DMS 273 (cell line): Measurements from ENCODE around the gene MYZAP.

Source experiments
- DNase-seq: peaks from one replicate; lab custom pipeline; 2025; ENCODE audit not compliant: unreplicated experiment; lab: John Stamatoyannopoulos, UW

MYZAP gene, protein sequence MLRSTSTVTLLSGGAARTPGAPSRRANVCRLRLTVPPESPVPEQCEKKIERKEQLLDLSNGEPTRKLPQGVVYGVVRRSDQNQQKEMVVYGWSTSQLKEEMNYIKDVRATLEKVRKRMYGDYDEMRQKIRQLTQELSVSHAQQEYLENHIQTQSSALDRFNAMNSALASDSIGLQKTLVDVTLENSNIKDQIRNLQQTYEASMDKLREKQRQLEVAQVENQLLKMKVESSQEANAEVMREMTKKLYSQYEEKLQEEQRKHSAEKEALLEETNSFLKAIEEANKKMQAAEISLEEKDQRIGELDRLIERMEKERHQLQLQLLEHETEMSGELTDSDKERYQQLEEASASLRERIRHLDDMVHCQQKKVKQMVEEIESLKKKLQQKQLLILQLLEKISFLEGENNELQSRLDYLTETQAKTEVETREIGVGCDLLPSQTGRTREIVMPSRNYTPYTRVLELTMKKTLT

GRCh38 chr15:57591822-57592367 lies at the start of gene MYZAP:
TSS of gene MYZAP (plus strand) at chr15:57591904. CDS start at chr15:57592035, 131 bp downstream.
- DNase-seq, result peak; percentile 64

DNA sequence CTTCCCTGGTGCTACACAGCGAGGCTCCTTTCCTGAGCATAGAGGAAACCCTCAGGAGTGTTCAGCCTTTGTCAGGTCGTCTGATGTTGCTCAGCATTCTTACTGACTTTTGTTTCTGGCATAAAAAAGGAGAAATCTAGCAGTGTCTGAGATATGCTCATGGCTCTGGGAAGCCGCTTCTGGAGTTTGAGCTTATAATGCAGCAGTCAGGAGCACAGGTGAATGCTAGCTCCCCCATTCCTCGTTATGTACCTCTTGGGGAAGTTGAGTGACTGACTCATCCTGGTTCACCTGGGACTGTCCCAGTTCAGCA lies 49.2 kb upstream of the MYZAP start:
- DNase-seq, result no peak

- no peak for DNase-seq
Observed at GRCh38 chr15:57544848-57545480, 46.7 kb upstream of the MYZAP start.

GRCh38 chr15:57545995-57546394 lies 45.7 kb upstream of the MYZAP start:
- peak; percentile 49 for DNase-seq

DNA sequence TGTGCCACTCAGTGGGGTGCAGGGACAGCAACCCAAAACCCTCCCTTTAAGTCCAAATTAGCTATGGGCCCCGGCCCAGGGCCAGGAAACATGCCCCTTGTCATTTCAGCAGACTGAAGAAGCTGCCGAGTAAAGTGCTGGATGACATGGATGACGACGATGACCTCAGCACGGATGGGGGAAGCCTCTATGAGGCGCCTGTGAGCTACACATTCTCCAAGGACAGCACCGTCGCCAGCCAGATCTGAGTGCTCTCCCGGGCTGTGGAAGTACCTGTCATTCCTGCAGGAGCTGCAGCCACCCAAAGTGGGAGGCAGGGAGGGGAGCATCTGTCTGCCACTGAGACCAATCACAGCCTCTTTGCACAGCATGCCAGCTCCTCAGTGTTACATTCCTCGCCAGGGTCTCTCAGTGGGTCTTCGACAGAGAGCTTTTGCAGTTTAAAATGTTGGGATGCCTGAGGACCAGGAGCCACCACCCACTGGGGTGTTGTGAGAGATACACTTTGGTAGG lies 44.4 kb upstream of the MYZAP start:
- DNase-seq, result no peak

GRCh38 chr15:57548351-57548750 lies 43.4 kb upstream of the MYZAP start:
- DNase-seq, result no peak

DNA sequence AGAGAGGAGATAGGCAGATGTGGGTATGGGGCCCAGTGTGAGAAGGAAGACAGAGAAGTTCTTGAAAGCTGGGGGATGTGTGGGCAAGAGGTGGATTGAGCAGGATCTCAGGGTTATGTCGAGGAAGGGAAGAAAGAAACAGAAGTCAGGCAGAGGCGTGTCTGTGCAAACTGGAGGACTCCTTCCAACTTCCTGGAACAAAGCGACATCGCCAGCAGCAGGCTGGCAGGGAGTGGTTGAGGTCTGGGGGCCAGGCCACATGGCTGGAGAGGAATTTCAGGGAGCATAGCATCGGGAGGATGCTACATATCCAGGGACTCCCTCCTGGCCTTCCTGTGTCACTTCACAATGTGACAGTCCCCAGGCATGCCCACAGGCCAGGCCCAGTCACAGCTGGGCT lies 42.9 kb upstream of the MYZAP start:
- DNase-seq, result peak; percentile 11

GRCh38 chr15:57549935-57550334 lies 41.8 kb upstream of the MYZAP start:
- no peak for DNase-seq

GRCh38 chr15:57550640-57551039 lies 41.1 kb upstream of the MYZAP start:
- no peak for DNase-seq

GRCh38 chr15:57551715-57552677 lies 39.7 kb upstream of the MYZAP start:
- DNase-seq, result peak; percentile 45

DNA sequence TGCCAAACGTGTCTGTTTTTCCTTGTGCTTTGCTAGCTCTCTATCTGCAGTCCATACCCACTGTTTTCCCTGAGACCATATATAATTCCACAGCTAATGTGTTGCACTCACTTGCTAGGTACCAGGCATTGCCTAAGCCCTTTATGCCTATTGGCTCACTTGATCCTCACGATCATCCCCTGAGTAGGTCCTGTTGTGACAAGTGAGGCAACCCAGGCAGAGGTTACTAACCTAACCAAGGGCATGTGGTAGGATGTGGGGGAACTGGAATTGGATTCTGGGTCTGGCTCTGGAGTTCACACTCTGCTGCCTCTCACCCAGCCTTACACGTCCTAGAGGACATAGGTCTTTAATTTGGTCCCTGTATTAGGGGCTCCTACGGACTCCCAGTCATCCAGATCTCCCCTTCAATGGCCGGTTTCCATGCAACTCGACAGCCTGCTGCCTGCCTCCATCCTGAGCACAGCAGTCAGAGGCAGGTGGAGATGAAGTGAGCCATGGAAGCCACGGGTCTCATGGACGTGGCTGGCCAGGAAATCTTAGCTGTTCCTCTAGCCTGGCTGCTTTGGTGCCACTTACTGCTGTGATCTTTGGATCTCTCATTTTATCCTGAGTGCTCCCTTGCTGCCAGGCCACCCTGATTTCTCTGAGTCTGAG lies 38.9 kb upstream of the MYZAP start:
- DNase-seq, result peak; percentile 26

DNA sequence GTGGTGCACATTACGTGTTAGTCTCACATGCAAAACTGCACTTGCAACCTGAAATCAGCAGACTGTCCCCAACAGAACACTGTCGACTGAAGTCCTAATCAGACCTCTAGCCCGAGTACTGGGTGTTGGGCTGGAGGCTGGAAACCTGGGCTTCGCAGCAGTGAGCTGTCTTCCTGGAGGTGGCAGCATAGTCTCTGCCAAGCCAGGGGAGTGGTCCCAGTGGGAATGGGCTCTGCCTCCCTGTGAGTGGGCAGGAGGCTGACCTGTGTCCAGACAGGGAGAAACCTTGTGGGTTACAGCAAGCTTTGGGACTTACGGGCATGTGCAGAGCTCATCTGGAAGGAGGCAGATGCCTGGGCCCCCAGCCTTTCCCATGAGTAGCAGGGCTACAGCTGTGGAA lies 38.2 kb upstream of the MYZAP start:
- no peak for DNase-seq

DNA sequence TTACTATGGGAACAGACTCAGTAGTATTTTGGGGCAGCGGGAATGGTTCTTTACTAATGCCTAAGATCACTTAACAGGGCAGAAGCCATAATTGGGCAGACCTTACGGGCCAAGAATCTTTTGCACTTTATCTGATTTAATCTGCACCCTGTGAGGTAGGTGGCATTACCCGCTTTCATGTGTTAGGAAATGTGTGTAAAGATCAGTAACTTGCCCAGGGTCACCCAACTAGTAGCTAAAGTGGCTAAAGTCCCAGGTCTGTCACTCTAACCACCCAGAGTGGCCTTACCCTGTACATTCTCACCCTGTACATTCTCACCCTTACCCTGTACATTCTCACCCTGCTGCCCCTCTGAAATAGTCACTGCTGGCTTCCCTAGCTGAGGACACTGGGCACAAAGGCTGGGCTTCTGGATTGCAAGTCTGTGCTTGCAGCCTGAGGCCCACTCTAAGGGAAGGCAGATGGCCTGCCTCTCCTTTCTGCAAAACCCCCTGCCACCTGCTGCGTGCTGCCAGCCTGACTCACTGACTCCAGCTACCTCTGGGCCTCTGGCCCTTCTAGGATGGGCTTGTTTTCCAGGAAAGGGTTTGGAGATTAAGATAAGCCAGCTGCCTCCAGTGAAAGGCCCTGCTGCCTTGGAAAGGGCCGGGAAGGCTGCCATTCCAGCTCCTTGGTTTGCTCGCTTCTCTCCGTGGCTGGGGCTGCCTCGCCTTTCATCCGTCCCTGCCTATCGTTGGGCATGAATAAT lies 37.5 kb upstream of the MYZAP start:
- peak; percentile 98 for DNase-seq

GRCh38 chr15:57554812-57555179 lies 36.9 kb upstream of the MYZAP start:
- DNase-seq, result no peak

GRCh38 chr15:57555270-57555669 lies 36.4 kb upstream of the MYZAP start:
- peak; percentile 76 for DNase-seq

- no peak for DNase-seq
Observed at GRCh38 chr15:57556040-57556439, 35.7 kb upstream of the MYZAP start.

- DNase-seq, result no peak
Observed at GRCh38 chr15:57557267-57557666, 34.4 kb upstream of the MYZAP start.

DNA sequence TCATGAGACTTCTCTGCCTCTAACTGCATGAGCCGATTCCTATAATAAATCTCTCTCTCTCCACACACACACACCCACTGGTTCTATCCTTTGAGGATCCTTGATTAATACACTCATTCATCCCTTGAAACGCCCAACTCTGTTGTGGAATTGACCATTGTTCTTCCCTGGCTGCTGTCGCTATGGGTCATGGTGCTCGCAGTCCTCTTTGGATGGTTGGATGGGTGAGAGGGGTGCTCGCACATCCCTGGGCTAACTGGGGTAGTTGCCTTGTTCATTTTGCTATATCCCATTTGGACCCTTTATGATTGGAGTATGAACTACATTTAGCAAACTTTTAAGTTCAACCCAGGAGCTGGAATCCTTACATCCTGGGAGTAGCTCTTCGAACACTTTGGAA lies 33.9 kb upstream of the MYZAP start:
- DNase-seq, result no peak

DNA sequence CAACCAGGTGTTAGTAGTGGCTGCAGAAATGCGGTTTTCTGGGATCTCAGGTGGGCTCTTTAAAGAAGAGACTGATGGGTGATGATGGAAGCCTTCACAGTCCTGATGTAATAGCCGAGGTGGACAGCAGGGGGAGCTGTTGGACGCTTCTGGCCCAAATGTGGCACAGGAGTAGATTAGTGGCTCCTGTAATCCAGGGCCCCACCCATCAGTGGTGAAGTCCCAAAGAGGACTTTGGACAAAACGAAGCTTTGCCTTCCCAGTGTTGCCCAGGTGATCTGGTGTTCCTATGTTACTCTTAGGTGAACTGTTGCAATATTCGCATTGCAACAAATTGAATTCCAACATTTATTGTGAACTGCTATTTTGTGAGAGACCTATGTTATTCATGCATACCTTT lies 31.8 kb upstream of the MYZAP start:
- DNase-seq, result peak; percentile 70
